ENCODE results near the gene ACOT9. TPM values are rescaled to one million over a fixed set of nuclear protein-coding genes. Genes with fewer than 3 reads are reported as not detected.

The ACOT9 gene
- total and polyA plus RNA-seq, 2 donors (not counting 3 experiments of a cell fraction or from before 2014, with no cell fraction given), result 38.4 to 83.1 TPM

- H3K9me3 ChIP-seq (replicated peaks; ENCODE audit: control insufficient read depth, insufficient read depth, low read length), result no peaks in the 10 kb centered on the region
- no peak for TF ChIP-seq EZH2 (IDR thresholded peaks at IDR 0.05; ENCODE audit: borderline replicate concordance, low read depth, low read length, severe bottlenecking)
- TF ChIP-seq JUN (IDR thresholded peaks at IDR 0.05; ENCODE audit: borderline replicate concordance, insufficient read depth, insufficient read length, low read depth), result no peak
- TF ChIP-seq MYC (IDR thresholded peaks at IDR 0.05; ENCODE audit: low read depth, low read length), result no peak
- no peak for TF ChIP-seq CTCF (IDR thresholded peaks at IDR 0.05; ENCODE audit: extremely low read depth in 1 of 2, insufficient read depth in 1 of 2, low read depth in 1 of 2, low read length in 2 of 2)
- no peak for TF ChIP-seq FOS (IDR thresholded peaks at IDR 0.05; ENCODE audit: borderline replicate concordance, insufficient read depth, low read length)
- no peak for TF ChIP-seq GATA2 (IDR thresholded peaks at IDR 0.05; ENCODE audit: insufficient read depth, insufficient read length, low read depth, low read length)
- TF ChIP-seq, protein P1, sequence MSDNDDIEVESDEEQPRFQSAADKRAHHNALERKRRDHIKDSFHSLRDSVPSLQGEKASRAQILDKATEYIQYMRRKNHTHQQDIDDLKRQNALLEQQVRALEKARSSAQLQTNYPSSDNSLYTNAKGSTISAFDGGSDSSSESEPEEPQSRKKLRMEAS (IDR thresholded peaks at IDR 0.05; ENCODE audit: insufficient read depth, insufficient read length), result no peak
- POLR2A ChIA-PET, result no interaction called here
- H3K36me3 ChIP-seq (ENCODE audit: control insufficient read depth in 2 of 2, extremely low read depth in 1 of 2, insufficient read depth in 2 of 2, low read length in 2 of 2), result no peaks in the 10 kb centered on the region
- H2AFZ ChIP-seq (ENCODE audit: low read depth, low read length), result no peak overlapping the region
- no peaks in the 10 kb centered on the region for H3K27me3 ChIP-seq (ENCODE audit: control insufficient read depth in 2 of 2, insufficient read depth in 2 of 2, low read length in 2 of 2)
- no peak for DNase-seq (ENCODE audit: low read depth, low spot score)
- peaks cover 9% of the 10 kb centered on the region for H3K4me1 ChIP-seq (ENCODE audit: control insufficient read depth, extremely low read depth, insufficient read depth, low read length)
- no TSS peak for BruUV-seq (replicated peaks)
- dilution Hi-C loops (cut with MboI; ENCODE audit: extremely low pct_ligation_motif_present, low sequenced_read_pairs), result no loop called here
- no peak overlapping the region for H3K4me3 ChIP-seq (replicated peaks in 1 of 3; ENCODE audit: insufficient read depth in 1 of 3, low read depth in 1 of 3, low read length in 3 of 3)
- H4K20me1 ChIP-seq (replicated peaks; ENCODE audit: control insufficient read depth, extremely low read depth, insufficient read depth, low read length), result no peaks in the 10 kb centered on the region
- CTCF ChIA-PET, result interaction anchor here (0.9 kb wide), 1 partner anchor 125 kb away, joined by 3 read pairs; no protein-coding TSS in a partner anchor
- no peak for FAIRE-seq
- no peaks in the 10 kb centered on the region for H3K79me2 ChIP-seq (ENCODE audit: control insufficient read depth, insufficient read depth, low read length)
- no peak overlapping the region for H3K27ac ChIP-seq (ENCODE audit: insufficient read depth, low read depth, low read length)
- no peaks in the 10 kb centered on the region for H3K9me1 ChIP-seq (replicated peaks; ENCODE audit: control insufficient read depth, extremely low read depth, insufficient read depth, low read length)
- no peak overlapping the region for H3K4me2 ChIP-seq (ENCODE audit: insufficient read depth, low read length)
- H3K9ac ChIP-seq (replicated peaks; ENCODE audit: extremely low read depth, insufficient read depth, low read length), result no peak overlapping the region
- intact Hi-C loops (cut with micrococcal nuclease), result no loop called here
These were observed 33.3 kb upstream of the ACOT9 start for GRCh38 chrX:23776363-23776762.
